ENCODE results near the gene ZNF175. TPM values are rescaled to one million over a fixed set of nuclear protein-coding genes. Genes with fewer than 3 reads are reported as not detected.

ZNF175 gene
- total and polyA plus RNA-seq, 9 of the 15 experiments (the other 6 are each of a cell fraction or from before 2014, with no cell fraction given): 3.7 to 37.9 (median 14.0) TPM

DNA sequence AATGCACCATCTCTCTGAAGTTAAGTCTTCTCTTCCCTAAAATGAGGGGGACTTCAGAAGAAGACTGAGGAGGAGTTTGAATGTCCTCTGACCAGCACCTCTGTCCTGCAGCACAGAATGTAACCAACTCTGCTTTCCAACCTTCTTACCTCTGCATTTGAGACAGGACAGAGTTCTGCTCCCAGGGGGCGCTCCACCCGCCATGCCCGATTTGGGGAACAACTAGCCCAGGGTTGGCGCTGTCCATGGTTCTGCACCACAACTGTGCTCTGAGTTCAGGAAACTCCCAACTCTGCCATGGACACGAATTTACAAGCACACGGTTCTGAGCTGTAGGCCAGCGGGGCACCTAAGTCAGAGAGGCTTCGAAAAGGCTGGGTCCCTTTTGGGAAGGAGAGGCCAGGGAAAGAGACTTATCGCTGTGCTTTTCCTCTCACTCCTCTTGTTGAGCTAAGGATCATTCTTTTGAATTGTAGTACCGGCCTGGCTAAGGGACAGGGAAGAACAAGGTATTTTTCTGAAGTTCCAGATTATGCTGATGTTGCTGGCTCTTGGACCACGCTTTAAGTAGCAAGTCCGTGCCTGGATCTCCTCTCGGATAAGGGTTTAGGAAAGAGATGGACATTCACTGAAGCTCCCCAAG lies 37.0 kb downstream of the ZNF175 start (continued):
- TF ChIP-seq, protein P1, sequence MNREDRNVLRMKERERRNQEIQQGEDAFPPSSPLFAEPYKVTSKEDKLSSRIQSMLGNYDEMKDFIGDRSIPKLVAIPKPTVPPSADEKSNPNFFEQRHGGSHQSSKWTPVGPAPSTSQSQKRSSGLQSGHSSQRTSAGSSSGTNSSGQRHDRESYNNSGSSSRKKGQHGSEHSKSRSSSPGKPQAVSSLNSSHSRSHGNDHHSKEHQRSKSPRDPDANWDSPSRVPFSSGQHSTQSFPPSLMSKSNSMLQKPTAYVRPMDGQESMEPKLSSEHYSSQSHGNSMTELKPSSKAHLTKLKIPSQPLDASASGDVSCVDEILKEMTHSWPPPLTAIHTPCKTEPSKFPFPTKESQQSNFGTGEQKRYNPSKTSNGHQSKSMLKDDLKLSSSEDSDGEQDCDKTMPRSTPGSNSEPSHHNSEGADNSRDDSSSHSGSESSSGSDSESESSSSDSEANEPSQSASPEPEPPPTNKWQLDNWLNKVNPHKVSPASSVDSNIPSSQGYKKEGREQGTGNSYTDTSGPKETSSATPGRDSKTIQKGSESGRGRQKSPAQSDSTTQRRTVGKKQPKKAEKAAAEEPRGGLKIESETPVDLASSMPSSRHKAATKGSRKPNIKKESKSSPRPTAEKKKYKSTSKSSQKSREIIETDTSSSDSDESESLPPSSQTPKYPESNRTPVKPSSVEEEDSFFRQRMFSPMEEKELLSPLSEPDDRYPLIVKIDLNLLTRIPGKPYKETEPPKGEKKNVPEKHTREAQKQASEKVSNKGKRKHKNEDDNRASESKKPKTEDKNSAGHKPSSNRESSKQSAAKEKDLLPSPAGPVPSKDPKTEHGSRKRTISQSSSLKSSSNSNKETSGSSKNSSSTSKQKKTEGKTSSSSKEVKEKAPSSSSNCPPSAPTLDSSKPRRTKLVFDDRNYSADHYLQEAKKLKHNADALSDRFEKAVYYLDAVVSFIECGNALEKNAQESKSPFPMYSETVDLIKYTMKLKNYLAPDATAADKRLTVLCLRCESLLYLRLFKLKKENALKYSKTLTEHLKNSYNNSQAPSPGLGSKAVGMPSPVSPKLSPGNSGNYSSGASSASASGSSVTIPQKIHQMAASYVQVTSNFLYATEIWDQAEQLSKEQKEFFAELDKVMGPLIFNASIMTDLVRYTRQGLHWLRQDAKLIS (CRISPR knock-in tag; IDR thresholded peaks at IDR 0.05): peak; percentile 96
- 0 out of 2 replicates have a peak, but pooled peaks have one; percentile 29 for TF ChIP-seq TRIM28 (IDR thresholded peaks at IDR 0.05)
- no peak for TF ChIP-seq ZNF354B (CRISPR knock-in tag; IDR thresholded peaks at IDR 0.05)
- peak; percentile 44; the same call in 1 of the 2 replicates for TF ChIP-seq TCF3 (CRISPR knock-in tag; IDR thresholded peaks at IDR 0.05)
- TF ChIP-seq, protein P2, sequence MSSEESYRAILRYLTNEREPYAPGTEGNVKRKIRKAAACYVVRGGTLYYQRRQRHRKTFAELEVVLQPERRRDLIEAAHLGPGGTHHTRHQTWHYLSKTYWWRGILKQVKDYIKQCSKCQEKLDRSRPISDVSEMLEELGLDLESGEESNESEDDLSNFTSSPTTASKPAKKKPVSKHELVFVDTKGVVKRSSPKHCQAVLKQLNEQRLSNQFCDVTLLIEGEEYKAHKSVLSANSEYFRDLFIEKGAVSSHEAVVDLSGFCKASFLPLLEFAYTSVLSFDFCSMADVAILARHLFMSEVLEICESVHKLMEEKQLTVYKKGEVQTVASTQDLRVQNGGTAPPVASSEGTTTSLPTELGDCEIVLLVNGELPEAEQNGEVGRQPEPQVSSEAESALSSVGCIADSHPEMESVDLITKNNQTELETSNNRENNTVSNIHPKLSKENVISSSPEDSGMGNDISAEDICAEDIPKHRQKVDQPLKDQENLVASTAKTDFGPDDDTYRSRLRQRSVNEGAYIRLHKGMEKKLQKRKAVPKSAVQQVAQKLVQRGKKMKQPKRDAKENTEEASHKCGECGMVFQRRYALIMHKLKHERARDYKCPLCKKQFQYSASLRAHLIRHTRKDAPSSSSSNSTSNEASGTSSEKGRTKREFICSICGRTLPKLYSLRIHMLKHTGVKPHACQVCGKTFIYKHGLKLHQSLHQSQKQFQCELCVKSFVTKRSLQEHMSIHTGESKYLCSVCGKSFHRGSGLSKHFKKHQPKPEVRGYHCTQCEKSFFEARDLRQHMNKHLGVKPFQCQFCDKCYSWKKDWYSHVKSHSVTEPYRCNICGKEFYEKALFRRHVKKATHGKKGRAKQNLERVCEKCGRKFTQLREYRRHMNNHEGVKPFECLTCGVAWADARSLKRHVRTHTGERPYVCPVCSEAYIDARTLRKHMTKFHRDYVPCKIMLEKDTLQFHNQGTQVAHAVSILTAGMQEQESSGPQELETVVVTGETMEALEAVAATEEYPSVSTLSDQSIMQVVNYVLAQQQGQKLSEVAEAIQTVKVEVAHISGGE (CRISPR knock-in tag; IDR thresholded peaks at IDR 0.05): 0 out of 6 replicates have a peak, but pooled peaks of 1 of the 3 experiments have one; percentile 52
- TF ChIP-seq, protein P3, sequence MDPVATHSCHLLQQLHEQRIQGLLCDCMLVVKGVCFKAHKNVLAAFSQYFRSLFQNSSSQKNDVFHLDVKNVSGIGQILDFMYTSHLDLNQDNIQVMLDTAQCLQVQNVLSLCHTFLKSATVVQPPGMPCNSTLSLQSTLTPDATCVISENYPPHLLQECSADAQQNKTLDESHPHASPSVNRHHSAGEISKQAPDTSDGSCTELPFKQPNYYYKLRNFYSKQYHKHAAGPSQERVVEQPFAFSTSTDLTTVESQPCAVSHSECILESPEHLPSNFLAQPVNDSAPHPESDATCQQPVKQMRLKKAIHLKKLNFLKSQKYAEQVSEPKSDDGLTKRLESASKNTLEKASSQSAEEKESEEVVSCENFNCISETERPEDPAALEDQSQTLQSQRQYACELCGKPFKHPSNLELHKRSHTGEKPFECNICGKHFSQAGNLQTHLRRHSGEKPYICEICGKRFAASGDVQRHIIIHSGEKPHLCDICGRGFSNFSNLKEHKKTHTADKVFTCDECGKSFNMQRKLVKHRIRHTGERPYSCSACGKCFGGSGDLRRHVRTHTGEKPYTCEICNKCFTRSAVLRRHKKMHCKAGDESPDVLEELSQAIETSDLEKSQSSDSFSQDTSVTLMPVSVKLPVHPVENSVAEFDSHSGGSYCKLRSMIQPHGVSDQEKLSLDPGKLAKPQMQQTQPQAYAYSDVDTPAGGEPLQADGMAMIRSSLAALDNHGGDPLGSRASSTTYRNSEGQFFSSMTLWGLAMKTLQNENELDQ (CRISPR knock-in tag; IDR thresholded peaks at IDR 0.05; ENCODE audit: borderline replicate concordance): peak; percentile 95
- TF ChIP-seq LEF1 (IDR thresholded peaks at IDR 0.05): no peak
- no peak for TF ChIP-seq POLR2B (IDR thresholded peaks at IDR 0.05; ENCODE audit: low read depth, partially characterized antibody)
- TF ChIP-seq DMBX1 (CRISPR knock-in tag; IDR thresholded peaks at IDR 0.05; ENCODE audit: borderline replicate concordance): peak; percentile 91; the same call in 1 of the 2 replicates
- no peak for TF ChIP-seq DPF2 (IDR thresholded peaks at IDR 0.05)
- no peak; the same call in 1 of the 2 replicates for TF ChIP-seq ZNF282 (CRISPR knock-in tag; IDR thresholded peaks at IDR 0.05)
- TF ChIP-seq RAD21 (CRISPR knock-in tag; conservative IDR thresholded peaks at IDR 0.05 in 1 of 2, IDR thresholded peaks at IDR 0.05 in 1 of 2): peak; percentile 74 to 87
- no peak for TF ChIP-seq SP2 (IDR thresholded peaks at IDR 0.05; ENCODE audit: extremely low read depth, low read depth, low read length, poor library complexity, severe bottlenecking)
- TF ChIP-seq NR3C1 (CRISPR knock-in tag; IDR thresholded peaks at IDR 0.05): peak; percentile 81
- no peak for TF ChIP-seq ZNF133 (CRISPR knock-in tag; IDR thresholded peaks at IDR 0.05)
- peak; percentile 41; the same call in 1 of the 2 replicates for TF ChIP-seq ATF7 (IDR thresholded peaks at IDR 0.05)
- no peak for TF ChIP-seq ZNF174 (CRISPR knock-in tag; IDR thresholded peaks at IDR 0.05)
- TF ChIP-seq SMAD1 (IDR thresholded peaks at IDR 0.05; ENCODE audit: low read depth, low read length, partially characterized antibody): no peak

Measured in K562 (cell line).